GM12873 (cell line): ENCODE results near the gene CFAP74.

Experiments
- TF ChIP-seq, protein P1 (sequence below): IDR thresholded peaks from 2 replicates; pipeline ENCODE4 v1.5.1; 2012; ENCODE audit warnings: low read depth, mild to moderate bottlenecking, moderate library complexity, low read length, control low read depth; ENCODE audit not compliant: insufficient read depth; ENCODE audit errors: missing control alignments

CFAP74 gene

DNA sequence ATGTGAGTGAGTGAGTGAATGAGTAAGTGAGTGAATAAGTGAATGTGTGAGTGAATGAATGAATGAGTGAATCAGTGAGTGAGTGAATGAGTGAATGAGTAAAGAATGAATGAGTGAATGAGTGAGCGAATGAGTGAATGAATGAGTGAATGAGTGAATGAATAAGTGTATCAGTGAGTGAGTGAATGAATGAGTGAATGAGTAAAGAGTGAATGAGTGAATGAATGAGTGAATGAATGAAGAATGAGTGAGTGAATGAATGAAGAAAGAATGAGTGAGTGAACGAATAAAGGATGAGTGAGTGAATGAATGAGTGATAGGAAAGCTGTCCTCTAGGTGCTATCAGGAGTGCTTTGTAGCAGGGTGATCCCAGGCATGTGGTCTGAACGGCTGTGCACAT is 35.7 kb downstream of the CFAP74 start:
- TF ChIP-seq, protein P1, sequence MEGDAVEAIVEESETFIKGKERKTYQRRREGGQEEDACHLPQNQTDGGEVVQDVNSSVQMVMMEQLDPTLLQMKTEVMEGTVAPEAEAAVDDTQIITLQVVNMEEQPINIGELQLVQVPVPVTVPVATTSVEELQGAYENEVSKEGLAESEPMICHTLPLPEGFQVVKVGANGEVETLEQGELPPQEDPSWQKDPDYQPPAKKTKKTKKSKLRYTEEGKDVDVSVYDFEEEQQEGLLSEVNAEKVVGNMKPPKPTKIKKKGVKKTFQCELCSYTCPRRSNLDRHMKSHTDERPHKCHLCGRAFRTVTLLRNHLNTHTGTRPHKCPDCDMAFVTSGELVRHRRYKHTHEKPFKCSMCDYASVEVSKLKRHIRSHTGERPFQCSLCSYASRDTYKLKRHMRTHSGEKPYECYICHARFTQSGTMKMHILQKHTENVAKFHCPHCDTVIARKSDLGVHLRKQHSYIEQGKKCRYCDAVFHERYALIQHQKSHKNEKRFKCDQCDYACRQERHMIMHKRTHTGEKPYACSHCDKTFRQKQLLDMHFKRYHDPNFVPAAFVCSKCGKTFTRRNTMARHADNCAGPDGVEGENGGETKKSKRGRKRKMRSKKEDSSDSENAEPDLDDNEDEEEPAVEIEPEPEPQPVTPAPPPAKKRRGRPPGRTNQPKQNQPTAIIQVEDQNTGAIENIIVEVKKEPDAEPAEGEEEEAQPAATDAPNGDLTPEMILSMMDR, result no peak

DNA sequence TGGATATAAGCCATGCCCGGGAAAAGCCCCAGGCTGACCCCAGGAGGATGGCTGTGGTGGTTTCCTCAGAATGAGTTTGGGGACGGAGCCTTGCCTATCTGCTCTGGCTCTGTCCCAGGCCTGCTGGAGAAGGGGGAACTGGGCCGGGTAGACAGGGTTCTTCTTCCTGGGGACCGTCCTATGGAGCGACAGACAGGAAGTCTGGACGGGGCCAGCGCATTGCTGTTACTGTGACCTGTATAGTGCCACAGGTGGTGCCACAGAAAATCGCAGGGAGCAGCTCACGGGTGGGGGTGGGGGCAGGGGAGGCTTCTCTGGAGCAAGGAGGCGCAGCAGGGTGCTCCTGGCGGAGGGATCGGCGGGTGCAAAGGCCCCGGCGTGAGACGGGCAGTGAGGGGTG is 36.4 kb downstream of the CFAP74 start:
- TF ChIP-seq, protein P1, result no peak

DNA sequence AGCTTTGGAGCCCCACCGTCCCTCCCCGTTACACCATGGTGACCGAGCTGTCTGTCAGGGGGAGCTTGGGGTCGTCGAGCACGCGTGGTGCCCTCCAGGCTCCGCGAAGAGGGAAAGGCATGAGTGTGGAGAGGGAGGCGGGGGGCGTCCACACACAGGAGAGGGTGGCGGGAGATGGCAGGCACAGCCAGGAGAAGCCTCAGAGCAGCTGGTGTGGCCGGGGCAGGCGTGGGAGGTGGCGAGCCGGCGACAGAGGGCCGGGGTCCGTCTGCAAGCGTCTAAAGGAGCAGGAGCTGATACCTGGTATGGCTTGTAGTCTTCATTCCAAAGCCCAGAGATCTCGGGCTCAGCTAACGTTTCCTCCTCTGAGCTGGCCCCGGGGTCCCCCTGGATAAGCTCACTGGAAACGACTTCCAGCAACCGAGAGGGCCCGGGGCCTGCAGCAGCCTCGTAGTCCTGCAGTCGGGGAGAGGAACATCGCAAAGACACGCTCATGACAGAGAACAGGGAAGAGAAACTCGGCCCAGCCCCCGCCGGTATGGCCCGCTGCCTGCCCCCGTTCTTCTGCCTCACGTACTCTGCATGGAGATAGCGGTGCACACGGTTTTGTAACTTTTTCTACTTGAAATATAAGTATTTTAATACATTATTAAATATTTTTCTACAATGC is 37.4 kb downstream of the CFAP74 start:
- TF ChIP-seq, protein P1, result no peak

DNA sequence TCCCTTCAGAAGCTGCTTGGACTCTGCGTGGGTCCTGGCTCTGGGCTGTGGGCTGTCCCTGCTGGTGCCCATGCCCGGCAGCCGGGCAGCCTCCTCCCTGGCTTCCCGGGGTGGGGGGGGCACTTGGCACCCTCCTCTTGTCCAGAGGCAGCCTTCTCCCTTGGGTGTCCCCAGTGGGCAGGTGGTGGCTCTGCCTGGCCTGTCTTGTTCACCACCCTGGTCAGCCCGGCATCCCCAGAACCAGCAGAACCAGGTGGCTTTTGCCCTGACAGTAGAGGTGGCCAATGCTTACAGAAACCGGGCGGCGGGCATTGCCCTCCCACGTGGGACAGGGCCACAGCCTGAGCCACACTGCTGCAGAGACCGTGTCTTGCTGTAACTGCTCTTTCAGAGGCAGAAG is 38.0 kb downstream of the CFAP74 start:
- TF ChIP-seq, protein P1, result no peak

DNA sequence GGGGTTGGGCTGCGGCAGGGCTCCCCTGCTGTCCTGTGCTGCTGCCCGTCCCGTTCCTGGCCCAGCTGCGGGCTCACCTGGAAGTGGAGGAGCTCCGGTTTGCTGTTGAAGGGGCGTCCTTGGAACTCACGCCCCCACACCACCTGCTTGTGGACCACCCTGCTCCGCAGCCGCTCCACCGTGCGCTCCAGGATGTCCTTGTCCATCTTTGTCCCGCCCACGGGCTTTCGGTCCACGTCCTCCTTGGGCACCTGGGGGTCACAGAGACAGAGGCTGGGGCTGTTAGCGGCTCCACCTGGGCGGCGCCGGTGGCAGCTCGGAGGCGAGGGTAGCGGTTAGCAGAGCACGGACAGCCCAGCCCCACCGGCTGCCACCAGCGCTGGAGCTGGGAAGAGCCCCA is 38.8 kb downstream of the CFAP74 start:
- TF ChIP-seq, protein P1, result no peak

DNA sequence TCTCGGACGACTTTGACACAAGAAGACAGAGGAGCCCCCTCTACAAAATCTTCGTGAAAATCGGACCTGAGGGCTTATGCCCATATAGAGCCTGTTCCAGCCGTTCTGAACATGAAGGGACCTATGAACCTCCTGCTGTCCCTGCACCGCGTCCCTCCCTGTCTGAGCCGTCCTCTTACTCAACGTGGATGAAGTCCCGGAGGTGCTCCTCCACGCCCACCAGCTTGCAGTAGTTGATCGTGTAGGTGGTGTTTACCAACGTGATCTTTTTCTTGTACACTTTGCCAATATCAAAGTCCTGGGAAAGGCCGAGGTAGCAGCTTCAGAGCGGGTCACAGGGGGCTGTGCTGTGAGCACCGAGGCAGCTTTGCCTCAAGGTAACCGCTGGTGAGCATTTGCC is 40.0 kb downstream of the CFAP74 start:
- TF ChIP-seq, protein P1, result no peak

DNA sequence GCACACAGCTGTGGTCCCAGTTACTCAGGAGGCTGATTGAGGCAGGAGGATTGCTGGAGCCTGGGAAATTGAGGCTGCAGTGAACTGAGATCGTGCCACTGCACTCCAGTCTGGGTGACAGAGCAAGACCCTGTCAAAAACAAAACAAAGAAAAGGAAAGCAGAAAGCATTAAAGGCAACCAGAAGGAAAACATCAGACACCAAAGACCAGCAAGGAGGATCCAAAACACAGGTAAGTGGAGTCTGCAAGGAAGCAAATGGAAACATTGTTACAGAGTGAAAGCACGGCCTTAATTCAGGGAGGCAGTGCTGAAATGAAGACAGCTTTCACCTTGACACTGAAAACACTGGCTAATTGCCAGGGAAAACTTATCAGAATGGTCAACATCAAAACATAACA is 40.8 kb downstream of the CFAP74 start:
- TF ChIP-seq, protein P1, result no peak
